Suprapubic skin (tissue), 4 donors: Measurements from ENCODE around the gene FASN. TPM values are rescaled to one million over a fixed set of nuclear protein-coding genes. Genes with fewer than 3 reads are reported as not detected.
A peak's percentile ranks its signal among the peaks of the same experiment; 100 is the strongest.

Experiments
- DNase-seq, 2 donors: peaks; one replicate each; pipeline ENCODE4 v3.0.0-alpha.2; 2019; ENCODE audit warnings: low spot score in 2 of 2
- H3K27ac ChIP-seq: fragments of 200-600 bp; sonication (generic); one replicate; pipeline ENCODE4 v1.5.1; 2019
- H3K27me3 ChIP-seq: fragments of 200-600 bp; sonication (generic); one replicate; pipeline ENCODE4 v1.5.1; 2019
- H3K36me3 ChIP-seq: fragments of 200-600 bp; sonication (generic); one replicate; pipeline ENCODE4 v1.5.1; 2019
- H3K4me1 ChIP-seq: fragments of 200-600 bp; sonication (generic); one replicate; pipeline ENCODE4 v1.5.1; 2019
- H3K4me3 ChIP-seq: fragments of 200-600 bp; sonication (generic); one replicate; pipeline ENCODE4 v1.5.1; 2019; ENCODE audit warnings: mild to moderate bottlenecking
- H3K9me3 ChIP-seq: fragments of 200-600 bp; sonication (generic); one replicate; pipeline ENCODE4 v1.5.1; 2019
- EP300 ChIP-seq: sonication (generic); formaldehyde crosslinking; IDR thresholded peaks from one replicate; pipeline ENCODE4 v1.6.1; 2017; ENCODE audit warnings: antibody characterized with exemption
- POLR2A ChIP-seq, 2 donors: fragments of 450-650 bp; IDR thresholded peaks; one replicate each; pipeline ENCODE4 v1.6.1; 2017; ENCODE audit warnings: antibody characterized with exemption in 2 of 2, mild to moderate bottlenecking in 2 of 2, moderate library complexity in 2 of 2
- POLR2AphosphoS5 ChIP-seq, 3 donors: sonication (generic); formaldehyde crosslinking; IDR thresholded peaks; one replicate each; pipeline ENCODE4 v1.6.1; 2017; ENCODE audit warnings: antibody characterized with exemption in 3 of 3
- WGBS: methylation state at CpG from one replicate; pipeline ENCODE4 v1.1.5; 2018; 5-methylcytosine and 5-hydroxymethylcytosine counted together
- total RNA-seq, 4 donors: library from RNA; depleted of rRNA; stranded (reverse); fragments of >200 nt; gene quantifications; one replicate each; pipeline ENCODE4 v1.1.0, GENCODE V29; 2016
- TF ChIP-seq, protein P1 (sequence below), 2 donors: fragments of 200-600 bp in 1 of 2; fragments of 450-650 bp in 1 of 2; sonication (generic) in 1 of 2; IDR thresholded peaks; one replicate each; pipeline ENCODE4 v1.5.1; 2016 to 2019; ENCODE audit warnings: antibody characterized with exemption in 2 of 2, mild to moderate bottlenecking in 1 of 2, moderate library complexity in 1 of 2

The FASN gene
- total RNA-seq, 4 donors from 2014 or later = 278 to 464 (median 359) TPM

DNA sequence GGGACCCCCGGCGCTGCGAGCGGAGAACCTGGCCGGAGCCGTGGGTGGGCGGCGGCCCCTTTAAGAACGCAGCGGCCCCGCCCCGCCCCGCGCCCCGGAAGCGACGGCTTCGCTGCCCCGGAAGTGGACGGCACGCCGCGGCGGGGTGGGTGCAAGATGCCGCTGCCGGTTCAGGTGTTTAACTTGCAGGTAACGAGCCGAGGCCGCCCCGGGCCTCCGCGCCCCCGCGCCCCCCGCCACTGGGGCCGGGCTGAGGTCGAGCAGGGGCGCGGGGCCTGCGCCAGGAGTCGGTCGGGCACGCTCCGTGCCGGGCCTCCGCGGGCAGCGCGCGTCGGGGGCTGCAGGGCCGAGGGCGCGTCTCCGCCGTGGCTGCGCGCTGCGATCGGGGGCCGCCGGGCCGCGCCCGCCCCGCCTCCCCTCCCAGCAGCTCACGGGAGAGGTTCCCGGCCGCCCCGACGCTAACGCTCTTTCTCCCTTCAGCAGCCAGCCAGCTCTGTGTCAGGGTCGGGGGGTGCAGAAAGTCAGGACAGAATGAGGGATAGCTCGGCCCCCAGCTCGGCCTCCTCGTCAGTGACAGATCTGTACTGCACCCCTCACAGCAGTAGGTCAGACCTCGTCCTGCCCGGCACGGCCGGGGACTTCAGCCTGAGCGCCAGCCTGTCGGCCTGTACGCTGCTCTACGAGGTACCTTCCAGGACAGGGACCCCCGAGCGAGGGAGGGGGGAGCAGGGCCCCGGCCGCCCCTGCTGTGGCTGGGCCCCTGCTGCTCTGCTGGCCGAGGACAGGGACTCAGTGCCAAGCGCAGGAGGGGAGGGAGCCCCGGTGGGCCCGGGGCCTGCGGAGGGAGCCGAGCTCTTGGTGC, 46.0 kb downstream of the FASN start, which contains the start of the genes GPS1 and RFNG:
Gene GPS1, plus strand, starts transcription at position 123 of the 862 bp plus-strand sequence. Its CDS starts 34 bp downstream, at position 157.
Gene RFNG, minus strand, starts transcription at position 36 of the 862 bp plus-strand sequence. CDS start 45 bp downstream, outside the sequence.
- Histone ChIP-seq H3K4me3 (peak within 1 kb of the TSS; percentile 85), H3K4me1 (peaks cover 42% of the 10 kb centered on the region), H3K9me3 (no peaks in the 10 kb centered on the region), H3K27ac (peak within 1 kb of the TSS; percentile 77), H3K36me3 (peaks cover 62% of the 10 kb centered on the region), H3K27me3 (no peaks in the 10 kb centered on the region)
- no peak for DNase-seq
- WGBS = 2% methylated on average over 26 of the region's 94 CpGs
- no peak for TF ChIP-seq POLR2AphosphoS5 (IDR thresholded peaks at IDR 0.05)
- TF ChIP-seq, protein P1, sequence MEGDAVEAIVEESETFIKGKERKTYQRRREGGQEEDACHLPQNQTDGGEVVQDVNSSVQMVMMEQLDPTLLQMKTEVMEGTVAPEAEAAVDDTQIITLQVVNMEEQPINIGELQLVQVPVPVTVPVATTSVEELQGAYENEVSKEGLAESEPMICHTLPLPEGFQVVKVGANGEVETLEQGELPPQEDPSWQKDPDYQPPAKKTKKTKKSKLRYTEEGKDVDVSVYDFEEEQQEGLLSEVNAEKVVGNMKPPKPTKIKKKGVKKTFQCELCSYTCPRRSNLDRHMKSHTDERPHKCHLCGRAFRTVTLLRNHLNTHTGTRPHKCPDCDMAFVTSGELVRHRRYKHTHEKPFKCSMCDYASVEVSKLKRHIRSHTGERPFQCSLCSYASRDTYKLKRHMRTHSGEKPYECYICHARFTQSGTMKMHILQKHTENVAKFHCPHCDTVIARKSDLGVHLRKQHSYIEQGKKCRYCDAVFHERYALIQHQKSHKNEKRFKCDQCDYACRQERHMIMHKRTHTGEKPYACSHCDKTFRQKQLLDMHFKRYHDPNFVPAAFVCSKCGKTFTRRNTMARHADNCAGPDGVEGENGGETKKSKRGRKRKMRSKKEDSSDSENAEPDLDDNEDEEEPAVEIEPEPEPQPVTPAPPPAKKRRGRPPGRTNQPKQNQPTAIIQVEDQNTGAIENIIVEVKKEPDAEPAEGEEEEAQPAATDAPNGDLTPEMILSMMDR (IDR thresholded peaks at IDR 0.05) = no peak
- TF ChIP-seq EP300 = no peak
- no peak for TF ChIP-seq POLR2A (IDR thresholded peaks at IDR 0.05)

DNA sequence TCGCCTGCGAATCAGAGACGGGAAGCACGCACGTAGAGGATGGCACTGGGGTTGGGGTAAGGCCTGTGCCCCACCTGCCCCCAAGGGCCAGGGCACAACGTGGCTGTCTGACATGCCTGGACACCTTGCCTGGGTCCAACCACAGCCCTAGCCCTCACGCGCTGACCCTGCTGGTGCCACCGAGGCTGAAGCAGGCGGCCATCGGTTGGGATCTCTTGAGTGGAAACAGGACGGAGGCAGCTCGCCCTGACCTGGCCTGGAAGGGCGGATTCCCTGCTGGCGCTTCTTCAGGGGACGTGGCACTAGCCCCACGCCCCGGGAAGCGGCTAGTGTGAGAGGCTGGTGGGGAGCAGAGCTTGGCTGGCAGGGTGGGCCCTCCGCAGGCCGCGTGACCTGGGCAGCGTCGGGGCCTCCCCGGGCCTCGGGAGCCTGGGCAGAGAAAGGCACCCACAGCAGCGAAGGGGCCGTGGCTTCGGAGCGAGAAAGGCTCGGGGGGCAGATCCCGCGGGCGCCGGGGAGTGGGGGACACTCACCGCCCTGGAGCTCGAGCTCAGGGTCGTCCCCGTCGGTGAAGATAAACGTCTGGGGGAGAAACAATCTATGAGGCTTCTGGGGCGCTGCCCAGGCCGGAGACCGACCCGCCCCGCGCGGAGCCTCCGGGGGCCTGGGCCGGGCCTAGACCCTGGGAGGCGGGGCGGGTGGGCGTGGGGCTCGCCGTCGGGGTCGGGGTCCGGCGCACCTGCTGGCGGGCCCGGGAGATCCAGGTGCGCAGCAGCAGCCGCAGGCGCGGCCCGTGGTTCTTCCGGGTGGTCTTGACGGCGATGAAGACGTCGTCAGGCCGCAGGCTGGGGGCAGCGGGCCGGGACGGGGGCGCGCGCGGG, 47.0 kb downstream of the FASN start:
- Histone ChIP-seq H3K9me3 (no peaks in the 10 kb centered on the region), H3K27ac (peak overlapping the region; percentile 77), H3K4me1 (peaks cover 42% of the 10 kb centered on the region), H3K4me3 (peak overlapping the region; percentile 85), H3K36me3 (peaks cover 54% of the 10 kb centered on the region), H3K27me3 (no peaks in the 10 kb centered on the region)
- no peak for DNase-seq
- TF ChIP-seq, protein P1 (IDR thresholded peaks at IDR 0.05) = no peak
- no peak for TF ChIP-seq POLR2AphosphoS5 (IDR thresholded peaks at IDR 0.05)
- TF ChIP-seq EP300 = no peak
- no peak for TF ChIP-seq POLR2A (IDR thresholded peaks at IDR 0.05)
- WGBS = 55% methylated on average over 8 of the region's 79 CpGs

DNA sequence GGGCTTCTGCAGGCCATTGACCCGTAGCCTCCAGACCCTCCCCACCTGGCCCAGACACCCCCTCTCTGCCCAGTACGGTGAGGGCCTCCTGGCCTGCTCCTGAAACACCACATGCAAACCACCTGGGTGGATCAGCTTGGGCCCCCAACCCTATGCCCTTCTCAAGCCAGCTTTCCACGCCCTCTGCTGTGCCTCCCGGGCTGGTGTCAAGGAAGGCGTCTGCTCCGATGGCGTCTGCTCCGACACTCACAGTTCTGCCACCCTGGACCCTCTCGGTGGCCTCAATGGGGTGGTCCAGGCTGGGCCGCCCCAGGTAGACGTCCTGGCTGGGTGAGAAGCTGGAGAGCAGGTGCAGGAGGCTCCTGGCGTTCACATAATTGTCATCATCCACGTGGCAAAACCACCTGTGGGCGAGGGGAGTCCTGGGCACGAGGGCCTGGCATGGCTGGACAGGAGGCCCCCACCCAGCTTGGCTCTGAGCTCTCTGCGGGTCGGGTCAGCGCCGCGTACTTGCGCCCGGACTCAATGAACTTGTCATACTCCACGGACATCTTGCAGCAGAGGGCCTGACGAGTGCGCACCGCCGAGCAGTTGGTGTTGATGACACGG, 47.8 kb downstream of the FASN start:
- TF ChIP-seq POLR2A (IDR thresholded peaks at IDR 0.05) (no peak), EP300 (no peak), POLR2AphosphoS5 (IDR thresholded peaks at IDR 0.05) (no peak)
- TF ChIP-seq, protein P1 (IDR thresholded peaks at IDR 0.05) = no peak
- peaks cover 41% of the 10 kb centered on the region for H3K4me1 ChIP-seq
- H3K4me3 ChIP-seq = peak overlapping the region; percentile 85
- H3K36me3 ChIP-seq = peaks cover 46% of the 10 kb centered on the region
- 86% methylated on average over 20 of the region's 28 CpGs for WGBS
- no peaks in the 10 kb centered on the region for H3K9me3 ChIP-seq
- H3K27me3 ChIP-seq = no peaks in the 10 kb centered on the region
- no peak for DNase-seq
- H3K27ac ChIP-seq = no peak overlapping the region

DNA sequence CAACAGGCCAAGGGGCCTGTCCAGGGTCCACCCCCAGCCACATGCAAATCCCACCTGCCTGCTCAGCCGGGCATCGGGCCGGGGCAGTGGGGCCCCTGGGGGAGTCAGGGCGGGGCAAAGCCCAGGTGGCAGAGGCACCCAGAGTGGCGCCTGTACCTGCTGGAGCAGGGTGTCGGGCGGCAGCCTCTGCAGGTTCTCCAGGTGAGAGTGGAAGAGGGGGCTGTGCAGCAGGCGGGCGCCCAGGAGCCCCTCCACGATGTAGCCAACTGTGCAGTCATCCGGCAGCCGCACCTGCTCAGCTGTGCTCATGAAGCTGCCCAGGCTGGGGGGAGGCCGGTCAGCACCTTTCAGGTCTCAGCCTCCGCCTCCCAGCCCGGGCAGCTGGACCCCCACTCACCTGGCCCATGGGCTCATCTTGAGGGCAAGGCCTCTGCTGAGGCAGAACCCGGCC, 48.5 kb downstream of the FASN start:
- Histone ChIP-seq H3K4me1 (peaks cover 38% of the 10 kb centered on the region), H3K9me3 (no peaks in the 10 kb centered on the region), H3K4me3 (no peak overlapping the region), H3K36me3 (peaks cover 39% of the 10 kb centered on the region), H3K27ac (no peak overlapping the region), H3K27me3 (no peaks in the 10 kb centered on the region)
- WGBS = 95% methylated on average over 4 of the region's 16 CpGs
- no peak for DNase-seq
- TF ChIP-seq EP300 (no peak), POLR2A (IDR thresholded peaks at IDR 0.05) (no peak), POLR2AphosphoS5 (IDR thresholded peaks at IDR 0.05) (no peak)
- TF ChIP-seq, protein P1 (IDR thresholded peaks at IDR 0.05) = no peak
